KMS-11 (cell line): Measurements from ENCODE around the gene OGA.

Source experiments
- H2AFZ ChIP-seq: fragments of 200-600 bp; sonication (generic); 2 replicates; pipeline ENCODE4 v1.6.1; 2016; ENCODE audit warnings: antibody characterized with exemption, mixed run types, low read depth
- H3K27ac ChIP-seq: fragments of 200-600 bp; sonication (generic); 2 replicates; pipeline ENCODE4 v1.6.1; 2016; ENCODE audit warnings: mild to moderate bottlenecking, mixed run types
- H3K27me3 ChIP-seq: fragments of 200-600 bp; sonication (generic); 2 replicates; pipeline ENCODE4 v1.6.1; 2017; ENCODE audit warnings: mild to moderate bottlenecking, low read depth, mixed run types, moderate library complexity; ENCODE audit not compliant: insufficient read depth
- H3K36me3 ChIP-seq: fragments of 200-600 bp; sonication (generic); 2 replicates; pipeline ENCODE4 v1.6.1; 2017; ENCODE audit warnings: mild to moderate bottlenecking, mixed run types; ENCODE audit not compliant: insufficient read depth
- H3K4me1 ChIP-seq: fragments of 200-600 bp; sonication (generic); 2 replicates; pipeline ENCODE4 v1.6.1; 2016; ENCODE audit warnings: mild to moderate bottlenecking, low read depth, mixed run types; ENCODE audit not compliant: poor library complexity, severe bottlenecking
- H3K4me2 ChIP-seq: fragments of 200-600 bp; sonication (generic); 2 replicates; pipeline ENCODE4 v1.7.0; 2016; ENCODE audit warnings: mild to moderate bottlenecking, mixed run types
- H3K4me3 ChIP-seq: fragments of 200-600 bp; sonication (generic); IDR thresholded peaks from 2 replicates; pipeline ENCODE4 v1.6.1; 2017; ENCODE audit warnings: low read depth, low read length, mixed read lengths; ENCODE audit not compliant: insufficient read depth
- H3K79me2 ChIP-seq: fragments of 200-600 bp; sonication (generic); 2 replicates; pipeline ENCODE4 v1.6.1; 2016; ENCODE audit warnings: low read depth, mixed run types; ENCODE audit not compliant: insufficient read depth
- H3K9ac ChIP-seq: fragments of 200-600 bp; sonication (generic); 2 replicates; pipeline ENCODE4 v1.6.1; 2016; ENCODE audit warnings: mild to moderate bottlenecking, mixed run types
- H4K20me1 ChIP-seq: fragments of 200-600 bp; sonication (generic); 2 replicates; pipeline ENCODE4 v1.6.1; 2016; ENCODE audit warnings: mild to moderate bottlenecking, mixed run types; ENCODE audit not compliant: insufficient read depth
- CTCF ChIP-seq: fragments of 200-600 bp; sonication (generic); conservative IDR thresholded peaks from 2 replicates; pipeline ENCODE4 v1.6.1; 2017; ENCODE audit warnings: low read depth, mild to moderate bottlenecking, antibody characterized with exemption, low read length, moderate library complexity, mixed read lengths

The OGA gene

GRCh38 chr10:101839002-101839401 is 20.8 kb upstream of the OGA start:
- no peaks in the 10 kb centered on the region for H3K79me2 ChIP-seq
- no peak overlapping the region for H3K27ac ChIP-seq
- H3K4me3 ChIP-seq: no peak overlapping the region
- no peaks in the 10 kb centered on the region for H3K27me3 ChIP-seq
- no peak overlapping the region for H3K4me2 ChIP-seq
- H2AFZ ChIP-seq: no peak overlapping the region
- no peaks in the 10 kb centered on the region for H3K36me3 ChIP-seq
- no peak overlapping the region for H3K9ac ChIP-seq
- TF ChIP-seq CTCF: no peak
- H4K20me1 ChIP-seq: no peaks in the 10 kb centered on the region
- peaks cover 3% of the 10 kb centered on the region for H3K4me1 ChIP-seq

GRCh38 chr10:101838416-101838970 is 20.2 kb upstream of the OGA start:
- H3K36me3 ChIP-seq: no peaks in the 10 kb centered on the region
- peaks cover 3% of the 10 kb centered on the region for H3K4me1 ChIP-seq
- no peak overlapping the region for H3K9ac ChIP-seq
- no peaks in the 10 kb centered on the region for H3K27me3 ChIP-seq
- H3K4me3 ChIP-seq: no peak overlapping the region
- H3K4me2 ChIP-seq: no peak overlapping the region
- H2AFZ ChIP-seq: no peak overlapping the region
- no peak overlapping the region for H3K27ac ChIP-seq
- TF ChIP-seq CTCF: no peak
- H3K79me2 ChIP-seq: no peaks in the 10 kb centered on the region
- H4K20me1 ChIP-seq: no peaks in the 10 kb centered on the region

- no peak overlapping the region for H3K27ac ChIP-seq
- no peaks in the 10 kb centered on the region for H3K36me3 ChIP-seq
- no peak overlapping the region for H3K9ac ChIP-seq
- no peak overlapping the region for H3K4me2 ChIP-seq
- H3K79me2 ChIP-seq: no peaks in the 10 kb centered on the region
- H3K27me3 ChIP-seq: no peaks in the 10 kb centered on the region
- H3K4me3 ChIP-seq: no peak overlapping the region
- TF ChIP-seq CTCF: no peak
- H4K20me1 ChIP-seq: no peaks in the 10 kb centered on the region
- H2AFZ ChIP-seq: no peak overlapping the region
- H3K4me1 ChIP-seq: peaks cover 3% of the 10 kb centered on the region
Measured at GRCh38 chr10:101837748-101838147, 19.5 kb upstream of the OGA start.

- Histone ChIP-seq H3K79me2 (no peaks in the 10 kb centered on the region), H3K4me2 (no peak overlapping the region), H3K27ac (no peak overlapping the region), H3K4me1 (peaks cover 13% of the 10 kb centered on the region), H3K4me3 (no peak overlapping the region), H3K27me3 (no peaks in the 10 kb centered on the region), H2AFZ (no peak overlapping the region), H4K20me1 (no peaks in the 10 kb centered on the region), H3K36me3 (no peaks in the 10 kb centered on the region), H3K9ac (no peak overlapping the region)
- TF ChIP-seq CTCF: no peak
Measured at GRCh38 chr10:101835362-101835761, 17.1 kb upstream of the OGA start.
